Measurements from ENCODE around the gene PCYT2.

Gene PCYT2

DNA sequence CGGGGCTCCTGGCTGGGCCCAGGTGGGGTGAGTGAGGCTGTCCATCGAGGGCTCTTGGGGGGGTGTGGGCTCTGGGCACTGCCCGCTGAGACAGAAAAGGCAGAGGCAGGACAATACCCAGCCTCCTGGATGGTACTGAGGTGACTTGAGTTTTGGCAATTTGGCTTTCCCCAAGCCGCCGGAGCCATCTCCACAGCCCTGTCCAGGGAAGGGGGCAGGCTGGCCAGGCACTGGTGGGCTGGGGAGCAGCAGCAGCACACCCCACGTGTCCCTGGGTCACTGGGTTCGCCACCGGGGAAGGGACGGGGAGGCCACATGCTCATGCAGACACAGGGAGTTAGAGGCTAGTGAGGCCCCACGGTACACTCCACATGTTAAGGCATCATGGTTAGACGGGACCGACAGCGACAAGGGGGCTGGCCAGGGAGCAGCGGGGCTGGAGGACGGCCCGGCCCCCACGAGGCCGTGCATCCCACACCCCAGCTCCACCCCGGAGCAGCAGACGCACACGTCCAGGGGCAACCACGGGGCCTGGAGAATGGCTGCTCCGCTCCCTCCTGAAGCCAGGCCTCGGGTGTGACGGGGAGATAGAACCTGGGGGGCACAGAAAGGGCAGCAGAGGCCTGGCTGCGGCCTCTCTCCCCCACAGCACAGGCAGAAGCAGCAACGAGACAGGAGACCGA, 43.1 kb downstream of the PCYT2 start:
- no peak for TF ChIP-seq CTCF (IDR thresholded peaks at IDR 0.05; ENCODE audit: low read depth, low read length)

DNA sequence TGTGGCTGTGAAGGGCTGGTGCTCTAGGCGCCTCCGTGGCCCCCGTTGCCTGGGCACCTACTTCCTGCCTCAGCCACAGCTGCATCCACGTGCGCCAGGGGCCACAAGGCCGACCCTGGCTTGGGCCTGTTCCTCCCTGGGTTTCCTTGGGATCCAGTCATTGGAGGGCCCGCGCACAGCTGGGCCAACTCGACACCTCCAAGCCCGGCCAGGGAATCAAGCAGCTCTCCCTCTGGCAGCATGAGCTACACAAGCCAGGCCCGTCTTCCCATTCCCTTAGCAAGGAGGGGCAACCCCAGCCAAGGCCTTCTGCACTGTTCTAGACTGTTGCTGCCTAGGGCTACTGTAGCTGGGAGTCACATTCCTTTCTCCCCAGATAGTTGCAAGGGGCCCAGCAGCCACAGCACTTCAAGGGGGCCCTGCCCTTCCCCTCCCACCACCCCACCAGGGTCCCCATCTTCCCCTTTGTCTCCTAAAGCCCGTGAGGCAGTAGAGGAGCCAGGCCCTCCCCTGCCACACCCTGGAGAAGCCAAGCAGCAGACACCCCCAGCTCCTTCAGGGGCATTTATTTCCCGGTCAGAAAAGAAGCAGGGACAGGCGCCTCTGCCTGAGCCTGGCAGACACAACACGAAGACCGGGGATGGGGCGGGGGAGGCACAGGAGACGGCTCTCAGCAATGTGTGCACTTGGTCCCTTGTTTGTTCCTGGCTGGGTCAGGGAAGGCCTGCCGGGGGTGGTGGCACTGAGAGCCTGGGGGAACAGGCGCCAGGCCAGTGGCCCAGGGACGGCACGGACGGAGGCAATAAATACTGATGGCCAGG, 43.8 kb downstream of the PCYT2 start:
- no peak for DNase-seq (ENCODE audit: extremely low read depth, low read depth)
- TF ChIP-seq CTCF (IDR thresholded peaks at IDR 0.05; ENCODE audit: low read depth, low read length): no peak

More for the DNA sequence above, 43.1 kb downstream of the PCYT2 start:
- no peak for DNase-seq (ENCODE audit: extremely low read depth, low read depth)

DNA sequence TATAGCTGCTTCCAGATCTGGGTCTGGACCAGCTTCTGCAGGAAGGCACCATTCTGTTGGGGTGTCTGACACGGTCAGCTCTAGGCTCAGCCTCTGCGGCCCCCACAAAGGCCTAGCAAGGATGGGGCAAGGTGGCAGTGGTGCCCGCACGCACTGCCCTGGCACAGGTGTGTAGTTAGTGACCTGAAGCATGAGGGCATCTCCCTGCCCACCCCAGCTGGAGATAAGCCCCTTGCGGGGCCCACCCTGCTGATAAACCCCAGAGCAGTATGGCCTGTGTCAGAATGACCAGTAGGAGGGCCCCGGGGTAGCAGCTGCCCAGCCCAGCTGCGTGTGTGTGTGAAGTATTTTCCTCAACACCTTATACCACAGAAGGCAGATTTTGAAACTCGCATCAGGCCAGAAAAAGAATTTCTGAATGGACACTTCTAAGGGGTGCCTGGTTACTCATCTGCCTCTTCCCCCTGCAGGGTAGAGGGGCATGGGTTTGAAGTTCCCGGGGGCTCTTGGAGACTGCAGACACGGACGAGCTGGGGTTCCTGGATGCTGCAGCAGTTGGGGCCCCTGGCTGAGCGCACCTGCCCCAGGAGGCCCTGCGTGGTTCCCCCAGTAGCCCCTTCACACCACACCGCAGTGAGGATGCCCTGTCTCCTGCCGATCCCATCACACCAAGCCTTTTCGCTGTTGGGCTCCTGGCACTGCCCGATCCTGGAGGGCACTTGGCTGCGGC, 44.6 kb downstream of the PCYT2 start:
- DNase-seq (ENCODE audit: extremely low read depth, low read depth): no peak
- TF ChIP-seq CTCF (IDR thresholded peaks at IDR 0.05; ENCODE audit: low read depth, low read length): no peak

DNA sequence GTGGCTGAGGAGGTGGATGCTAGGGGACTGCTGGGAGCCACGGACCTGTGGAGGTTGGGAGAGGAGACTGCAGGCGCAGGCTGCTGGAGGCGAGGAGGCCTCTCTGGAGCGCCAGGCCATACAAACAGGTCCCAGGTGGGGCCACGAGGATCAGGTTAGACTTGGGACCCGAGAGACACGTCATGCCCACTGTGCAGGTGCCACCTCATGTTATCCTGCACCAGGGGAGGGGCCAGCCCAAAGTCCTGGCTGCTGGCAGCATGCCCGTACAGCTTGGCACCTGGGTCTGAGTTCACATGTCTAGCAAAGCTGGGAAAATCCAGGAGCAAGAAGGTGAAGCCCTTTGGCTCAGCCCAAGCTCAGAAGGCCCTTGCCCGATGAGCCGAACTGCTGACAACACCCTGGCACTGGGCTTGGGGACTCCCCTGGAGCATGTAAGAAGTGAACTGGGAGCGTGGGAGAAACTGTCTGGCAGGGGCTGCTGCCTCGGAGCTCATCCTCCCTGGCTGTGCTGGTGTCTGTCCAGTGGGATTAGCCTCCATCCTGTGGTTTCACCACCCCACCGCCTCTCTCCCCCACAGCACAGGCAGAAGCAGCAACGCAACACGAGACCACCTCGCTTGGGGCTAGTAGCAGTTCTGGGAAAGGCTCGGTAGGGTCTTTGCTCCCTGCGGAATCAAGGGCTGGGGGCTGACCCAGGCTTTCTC, 45.3 kb downstream of the PCYT2 start:
- no peak for DNase-seq (ENCODE audit: extremely low read depth, low read depth)
- TF ChIP-seq CTCF (IDR thresholded peaks at IDR 0.05; ENCODE audit: low read depth, low read length): no peak

DNA sequence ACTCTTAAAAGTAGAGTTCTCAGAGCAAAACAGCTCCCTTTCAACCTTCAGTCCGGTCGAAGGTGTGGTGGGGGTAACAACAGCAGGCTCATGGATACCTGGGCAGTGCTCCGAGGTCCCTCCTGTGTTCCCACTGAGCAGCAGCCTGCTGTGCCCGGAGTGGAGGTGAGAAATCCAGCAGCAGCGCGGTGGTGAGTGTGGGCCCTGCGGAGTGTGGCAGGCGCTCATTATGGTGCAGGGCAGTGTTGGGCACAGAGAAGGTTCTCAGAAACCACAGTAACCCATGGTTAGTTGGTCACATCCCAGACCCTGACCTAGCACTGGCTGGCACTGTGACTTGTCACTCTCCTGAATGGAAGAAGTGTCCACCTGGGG, 45.9 kb downstream of the PCYT2 start:
- no peak for TF ChIP-seq CTCF (IDR thresholded peaks at IDR 0.05; ENCODE audit: low read depth, low read length)

DNA sequence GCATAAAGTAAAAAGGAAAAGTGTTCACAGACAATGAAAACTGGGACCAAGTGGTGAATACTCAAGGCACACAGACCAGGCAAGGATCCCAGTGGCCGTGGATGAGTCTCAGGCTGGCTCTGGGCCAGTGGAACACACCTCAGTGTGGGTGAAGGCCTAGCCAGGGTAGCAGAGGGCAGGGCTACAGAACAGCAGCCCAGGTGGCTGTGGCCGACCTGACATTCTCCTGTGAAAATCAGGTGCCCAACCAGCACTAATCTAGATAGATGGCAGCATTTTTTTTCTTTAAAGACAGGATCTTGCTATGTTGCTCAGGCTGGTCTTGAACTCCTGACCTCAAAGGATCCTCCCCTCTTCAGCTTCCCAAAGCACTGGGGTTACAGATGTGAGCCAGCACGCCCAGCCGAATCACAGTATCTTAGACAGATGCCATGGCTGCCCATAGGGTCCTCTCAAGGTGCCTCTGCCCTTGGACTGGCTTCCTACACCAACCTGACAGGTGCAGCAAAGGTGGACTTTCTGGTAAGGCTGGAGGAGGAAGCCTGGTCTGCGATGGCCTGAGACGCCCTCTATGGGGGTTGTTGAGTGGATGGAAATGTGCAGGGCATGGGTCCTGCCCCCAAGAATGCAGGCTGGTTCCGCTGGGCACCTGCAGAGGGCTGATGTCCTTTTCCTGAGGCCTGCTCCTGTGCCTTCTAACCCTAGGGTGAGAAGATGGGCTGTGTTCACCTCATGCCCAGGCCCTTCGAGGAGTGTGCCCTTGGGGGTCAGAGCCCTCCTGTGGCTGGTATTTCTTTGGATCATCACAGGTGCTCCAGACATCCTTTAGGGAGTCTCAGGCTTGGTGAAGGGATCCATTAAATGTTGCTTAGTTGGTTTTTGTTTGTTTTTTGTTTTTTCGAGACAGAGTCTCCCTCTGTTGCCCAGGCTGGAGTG, 47.1 kb downstream of the PCYT2 start:
- no peak for TF ChIP-seq CTCF (IDR thresholded peaks at IDR 0.05; ENCODE audit: low read depth, low read length)
- no peak for DNase-seq (ENCODE audit: extremely low read depth, low read depth)

More for the DNA sequence above, 45.9 kb downstream of the PCYT2 start:
- no peak for DNase-seq (ENCODE audit: extremely low read depth, low read depth)

All from AG09319 (cell line).